Mesenchymal stem cell (in vitro differentiated cells and primary cell): ENCODE data around the gene TNFSF4.

Experiments used
- DNase-seq: peaks from one replicate; pipeline ENCODE4 v3.0.0-alpha.2; 2013
- H2AFZ ChIP-seq: one replicate; pipeline ENCODE4 v1.6.1; 2013; ENCODE audit warnings: low read depth, mild to moderate bottlenecking, control low read depth, inconsistent platforms, low read length, moderate library complexity
- H2AK5ac ChIP-seq: 2 replicates; pipeline ENCODE4 v1.6.1; 2013; ENCODE audit warnings: low read length, moderate library complexity, mild to moderate bottlenecking, inconsistent platforms; ENCODE audit not compliant: severe bottlenecking
- H2BK120ac ChIP-seq: one replicate; pipeline ENCODE4 v1.6.1; 2013; ENCODE audit warnings: low read depth, mild to moderate bottlenecking, inconsistent platforms, low read length, moderate library complexity
- H2BK12ac ChIP-seq, 2 experiments: one replicate each; pipeline ENCODE4 v1.6.1; 2013; ENCODE audit warnings: inconsistent platforms in 2 of 2, low read length in 2 of 2, mild to moderate bottlenecking in 2 of 2, moderate library complexity in 2 of 2, control low read depth in 1 of 2
- H2BK15ac ChIP-seq: one replicate; pipeline ENCODE4 v1.6.1; 2013; ENCODE audit warnings: mild to moderate bottlenecking, low read depth, inconsistent platforms; ENCODE audit not compliant: poor library complexity, severe bottlenecking
- H2BK5ac ChIP-seq: 2 replicates; pipeline ENCODE4 v1.6.1; 2013; ENCODE audit warnings: low read depth, mild to moderate bottlenecking, low read length, control low read depth, inconsistent platforms; ENCODE audit not compliant: poor library complexity, severe bottlenecking
- H3K14ac ChIP-seq, 2 experiments: one replicate each; pipeline ENCODE4 v1.6.1; 2013; ENCODE audit warnings: inconsistent platforms in 2 of 2, low read length in 2 of 2, control low read depth in 1 of 2, mild to moderate bottlenecking in 1 of 2, moderate library complexity in 1 of 2
- H3K18ac ChIP-seq, 2 experiments: one replicate each; pipeline ENCODE4 v1.6.1; 2013; ENCODE audit warnings: inconsistent platforms in 2 of 2, low read length in 2 of 2, control low read depth in 1 of 2, low read depth in 1 of 2, mild to moderate bottlenecking in 1 of 2
- H3K23ac ChIP-seq, 2 experiments: one replicate each; pipeline ENCODE4 v1.6.1; 2013; ENCODE audit warnings: inconsistent platforms in 2 of 2, low read length in 2 of 2, mild to moderate bottlenecking in 2 of 2, moderate library complexity in 2 of 2, control low read depth in 1 of 2
- H3K27ac ChIP-seq: 2 replicates; pipeline ENCODE4 v1.5.1; 2013; ENCODE audit warnings: mild to moderate bottlenecking, moderate library complexity, low read length, control low read depth, inconsistent platforms; ENCODE audit not compliant: poor library complexity, severe bottlenecking
- H3K27me3 ChIP-seq, 2 experiments: 2 replicates each; pipeline versions ENCODE4 v1.6.1 to v1.7.0; 2013; ENCODE audit warnings: low read length in 2 of 2, mild to moderate bottlenecking in 2 of 2, moderate library complexity in 2 of 2, control low read depth in 1 of 2, inconsistent platforms in 1 of 2; ENCODE audit not compliant: control insufficient read depth in 1 of 2, insufficient read depth in 1 of 2
- H3K36me3 ChIP-seq, 2 experiments: 2 replicates each; pipeline versions ENCODE4 v1.6.1 to v1.7.0; 2013; ENCODE audit warnings: low read length in 2 of 2, control low read depth in 1 of 2, inconsistent platforms in 1 of 2, low read depth in 1 of 2, mild to moderate bottlenecking in 1 of 2; ENCODE audit not compliant: insufficient read depth in 2 of 2, control insufficient read depth in 1 of 2
- H3K4ac ChIP-seq, 2 experiments: one replicate each; pipeline ENCODE4 v1.6.1; 2013; ENCODE audit warnings: inconsistent platforms in 2 of 2, low read length in 2 of 2, mild to moderate bottlenecking in 2 of 2, moderate library complexity in 2 of 2, control low read depth in 1 of 2, low read depth in 1 of 2
- H3K4me1 ChIP-seq: 2 replicates; pipeline ENCODE4 v1.6.1; 2013; ENCODE audit warnings: low read depth, low read length, control low read depth; ENCODE audit not compliant: control insufficient read depth, insufficient read depth
- H3K4me2 ChIP-seq: 2 replicates; pipeline ENCODE4 v1.6.1; 2013; ENCODE audit warnings: low read length, mild to moderate bottlenecking, inconsistent platforms; ENCODE audit not compliant: poor library complexity, severe bottlenecking
- H3K4me3 ChIP-seq, 2 experiments: 2 replicates each; pipeline versions ENCODE4 v1.5.1 to v1.7.0; 2013; ENCODE audit warnings: low read length in 2 of 2, mild to moderate bottlenecking in 2 of 2, control low read depth in 1 of 2, low read depth in 1 of 2; ENCODE audit not compliant: insufficient read depth in 1 of 2
- H3K79me1 ChIP-seq: replicated peaks from 2 replicates; pipeline ENCODE4 v1.6.1; 2013; ENCODE audit warnings: mild to moderate bottlenecking, control low read depth, low read length, inconsistent platforms; ENCODE audit not compliant: poor library complexity, severe bottlenecking
- H3K9ac ChIP-seq: 2 replicates; pipeline ENCODE4 v1.7.0; 2013; ENCODE audit warnings: mild to moderate bottlenecking, low read length, moderate library complexity
- H3K9me3 ChIP-seq: 2 replicates; pipeline ENCODE4 v1.7.0; 2013; ENCODE audit warnings: mild to moderate bottlenecking, low read length; ENCODE audit not compliant: control insufficient read depth
- H4K8ac ChIP-seq: one replicate; pipeline ENCODE4 v1.6.1; 2013; ENCODE audit warnings: inconsistent platforms, mild to moderate bottlenecking, low read length, moderate library complexity
- H4K91ac ChIP-seq: one replicate; pipeline ENCODE4 v1.6.1; 2013; ENCODE audit warnings: mild to moderate bottlenecking, low read length, inconsistent platforms
- WGBS: methylation state at CpG from one replicate; pipeline ENCODE4 v1.1.7; 2013; ENCODE audit warnings: mixed read lengths; 5-methylcytosine and 5-hydroxymethylcytosine counted together

Gene TNFSF4

DNA sequence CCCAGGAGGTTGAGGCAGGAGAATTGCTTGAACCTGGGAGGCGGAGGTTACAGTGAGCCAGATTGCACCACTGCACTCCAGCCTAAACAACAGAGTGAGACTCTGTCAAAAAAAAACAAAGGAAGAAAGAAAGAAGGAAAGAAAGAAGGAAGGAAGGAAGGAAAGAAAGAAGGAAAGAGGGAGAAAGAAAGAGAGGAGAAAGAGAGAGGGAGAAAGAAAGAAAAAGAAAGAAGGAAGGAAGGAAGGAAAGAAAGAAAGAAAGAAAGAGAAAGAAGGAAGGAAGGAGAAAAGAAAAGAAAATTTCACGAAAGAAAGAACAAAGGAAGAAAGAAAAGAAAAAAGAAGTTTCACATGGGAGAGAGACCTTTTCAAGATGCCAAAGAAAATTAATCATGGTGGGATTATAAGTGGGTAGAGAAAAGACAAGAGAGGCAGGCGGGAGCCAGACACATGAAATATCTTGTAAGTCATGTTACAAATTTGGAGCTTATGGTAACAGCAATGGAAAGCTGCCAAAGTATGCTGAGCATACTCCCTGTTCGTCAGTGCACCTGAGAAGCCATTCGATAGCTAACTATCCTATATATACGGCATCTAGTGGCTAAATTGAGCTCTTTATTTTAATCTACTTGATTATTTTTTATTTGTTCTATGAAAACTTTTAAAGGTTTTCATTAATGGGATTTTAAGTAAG, 41.3 kb upstream of the TNFSF4 start:
- H3K79me1 ChIP-seq: no peaks in the 10 kb centered on the region
- no peak overlapping the region for H3K9ac ChIP-seq
- no peak overlapping the region for H2BK120ac ChIP-seq
- no peaks in the 10 kb centered on the region for H3K27me3 ChIP-seq
- no peak overlapping the region for H2BK15ac ChIP-seq
- no peak overlapping the region for H2AK5ac ChIP-seq
- no peak overlapping the region for H3K4ac ChIP-seq
- H3K9me3 ChIP-seq: peaks cover 7% of the 10 kb centered on the region
- H3K27ac ChIP-seq: no peak overlapping the region
- H3K4me1 ChIP-seq: no peaks in the 10 kb centered on the region
- no peak overlapping the region for H3K14ac ChIP-seq
- no peak overlapping the region for H2BK5ac ChIP-seq
- H3K4me2 ChIP-seq: no peak overlapping the region
- no peak for DNase-seq
- H2BK12ac ChIP-seq: no peak overlapping the region
- H3K18ac ChIP-seq: no peak overlapping the region
- no peak overlapping the region for H4K91ac ChIP-seq
- H3K4me3 ChIP-seq: no peak overlapping the region
- H3K36me3 ChIP-seq: no peaks in the 10 kb centered on the region
- H3K23ac ChIP-seq: no peak overlapping the region
- H4K8ac ChIP-seq: no peak overlapping the region
- WGBS: over 99% methylated on average over 3 of the region's 6 CpGs
- no peak overlapping the region for H2AFZ ChIP-seq

GRCh38 chr1:173245892-173246291, 38.8 kb upstream of the TNFSF4 start:
- Histone ChIP-seq H2BK120ac (no peak overlapping the region), H3K27me3 (no peaks in the 10 kb centered on the region), H3K23ac (no peak overlapping the region), H3K14ac (no peak overlapping the region), H2AK5ac (no peak overlapping the region), H4K91ac (no peak overlapping the region), H3K4ac (no peak overlapping the region), H2BK15ac (no peak overlapping the region), H2AFZ (no peak overlapping the region), H3K9ac (no peak overlapping the region), H3K4me2 (no peak overlapping the region), H3K18ac (no peak overlapping the region), H2BK12ac (no peak overlapping the region), H3K27ac (no peak overlapping the region), H2BK5ac (no peak overlapping the region), H3K4me1 (no peaks in the 10 kb centered on the region), H4K8ac (no peak overlapping the region), H3K79me1 (no peaks in the 10 kb centered on the region), H3K9me3 (peaks cover 15% of the 10 kb centered on the region), H3K4me3 (no peak overlapping the region), H3K36me3 (no peaks in the 10 kb centered on the region)
- no peak for DNase-seq

DNA sequence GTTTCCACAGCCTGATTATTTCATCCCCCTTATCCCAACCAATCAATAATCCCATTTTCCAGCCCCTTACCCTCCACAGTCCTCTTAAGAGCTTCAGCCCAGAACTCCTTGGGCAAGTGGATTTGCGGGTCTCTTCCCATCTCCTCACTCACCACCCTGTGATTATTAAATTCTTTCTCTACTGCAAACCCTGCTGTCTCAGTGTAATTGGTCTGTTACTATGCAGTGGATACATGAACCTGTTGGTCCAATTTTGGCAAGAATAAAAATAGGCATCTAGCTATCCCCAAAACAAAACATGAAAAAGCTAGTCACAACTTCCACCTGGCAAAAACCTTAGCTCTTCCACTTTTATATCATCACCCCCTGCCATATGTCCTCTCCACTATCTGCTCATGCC, 36.2 kb upstream of the TNFSF4 start:
- Histone ChIP-seq H4K8ac (no peak overlapping the region), H2BK5ac (no peak overlapping the region), H2BK120ac (no peak overlapping the region), H3K4ac (no peak overlapping the region), H3K18ac (no peak overlapping the region), H2BK12ac (no peak overlapping the region), H4K91ac (no peak overlapping the region), H3K36me3 (no peaks in the 10 kb centered on the region), H3K23ac (no peak overlapping the region), H3K4me3 (no peak overlapping the region), H3K9me3 (peaks cover 17% of the 10 kb centered on the region), H3K4me1 (no peaks in the 10 kb centered on the region), H3K4me2 (no peak overlapping the region), H3K14ac (no peak overlapping the region), H2BK15ac (no peak overlapping the region), H2AFZ (no peak overlapping the region), H2AK5ac (no peak overlapping the region), H3K9ac (no peak overlapping the region), H3K27ac (no peak overlapping the region), H3K27me3 (no peaks in the 10 kb centered on the region), H3K79me1 (no peaks in the 10 kb centered on the region)
- DNase-seq: no peak
- whole genome bisulfite sequencing: no CpG with 5 or more reads among the region's 1 CpG

DNA sequence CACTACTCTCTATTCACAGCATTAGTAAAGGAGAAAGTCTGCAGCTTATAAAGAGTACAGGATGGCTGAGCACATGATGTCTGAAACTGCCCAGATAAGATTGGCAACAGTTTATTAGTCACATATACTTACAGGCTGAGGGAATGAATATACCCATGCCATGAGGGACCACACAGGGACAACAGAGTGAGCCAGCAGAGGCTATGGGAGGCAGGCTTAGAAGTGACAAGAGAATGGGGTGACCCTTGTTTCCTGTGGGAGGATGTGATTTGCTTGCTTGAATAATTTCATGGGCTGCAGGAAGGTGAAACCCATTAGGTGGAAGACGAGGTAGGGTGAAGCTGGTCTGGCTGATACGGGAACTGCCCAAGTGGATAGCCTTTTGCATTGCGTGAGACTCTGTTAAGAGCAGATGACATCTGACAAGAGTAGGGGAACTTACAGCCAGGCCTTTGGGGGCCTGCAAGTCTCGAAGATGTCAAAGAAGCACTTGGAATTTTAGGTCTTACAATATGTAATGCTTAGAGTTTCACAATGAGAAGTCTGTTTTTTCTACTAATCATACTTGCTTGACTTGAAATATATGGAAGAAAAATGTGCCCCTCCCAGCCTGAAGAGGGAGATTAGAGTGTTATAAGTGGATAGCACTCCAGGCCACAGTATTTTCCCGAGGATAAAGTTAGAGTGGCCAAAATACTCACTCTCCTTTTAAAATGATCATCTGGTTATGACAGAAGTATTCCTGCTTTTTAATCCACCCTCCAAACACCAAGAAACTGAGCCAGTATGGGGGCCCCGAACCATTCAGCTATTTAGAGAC, 34.6 kb upstream of the TNFSF4 start:
- Histone ChIP-seq H3K27ac (no peak overlapping the region), H3K14ac (no peak overlapping the region), H3K27me3 (no peaks in the 10 kb centered on the region), H2BK15ac (no peak overlapping the region), H3K4ac (no peak overlapping the region), H2BK5ac (no peak overlapping the region), H2AK5ac (no peak overlapping the region), H2BK12ac (no peak overlapping the region), H3K9me3 (peaks cover 17% of the 10 kb centered on the region), H3K9ac (no peak overlapping the region), H3K18ac (no peak overlapping the region), H2BK120ac (no peak overlapping the region), H3K4me3 (no peak overlapping the region), H3K36me3 (no peaks in the 10 kb centered on the region), H3K4me2 (no peak overlapping the region), H4K8ac (no peak overlapping the region), H3K79me1 (no peaks in the 10 kb centered on the region), H3K23ac (no peak overlapping the region), H3K4me1 (no peaks in the 10 kb centered on the region), H4K91ac (no peak overlapping the region), H2AFZ (no peak overlapping the region)
- no peak for DNase-seq
- WGBS: 84% methylated on average over 6 of the region's 6 CpGs
